ENCODE data around the gene OR51G1.
"Not testable (repeated sequence)": the region's sequence is repeated elsewhere in the genome, so short reads cannot be mapped to it uniquely, and the experiment has no call there.

Gene OR51G1

DNA sequence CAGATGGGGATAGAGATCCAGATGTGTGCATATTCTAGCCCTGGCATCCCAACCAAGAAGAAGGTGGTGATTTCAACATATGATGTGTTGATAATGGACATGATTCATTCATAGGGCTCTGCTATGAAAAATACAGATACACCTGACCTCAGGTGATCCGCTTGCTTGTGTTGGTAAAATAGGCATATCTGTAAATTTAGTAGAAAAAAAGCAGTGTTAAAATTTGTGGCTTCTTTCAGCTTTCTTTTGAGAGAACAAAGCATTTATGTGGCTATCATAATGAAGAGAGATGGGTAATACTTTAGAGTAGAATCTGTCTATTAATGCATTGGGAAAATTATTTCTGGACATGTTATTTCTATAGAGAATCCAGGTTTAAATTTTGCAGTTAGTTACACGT is 31.5 kb upstream of the OR51G1 start, which contains the start of gene OR51A2:
Gene OR51A2, minus strand, starts transcription at position 101 of the 400 bp plus-strand sequence. Its CDS starts 0 bp downstream, at position 101.
- not testable (repeated sequence) for H2BK12ac ChIP-seq (ENCODE audit: low read length); H3K79me2 ChIP-seq (ENCODE audit: control insufficient read depth, insufficient read depth, low read length, poor library complexity); H3K79me1 ChIP-seq (ENCODE audit: low read length); H2BK5ac ChIP-seq (ENCODE audit: low read depth, low read length, poor library complexity); H3K18ac ChIP-seq (ENCODE audit: low read length); H4K91ac ChIP-seq (ENCODE audit: low read depth, low read length); DNase-seq; H2BK120ac ChIP-seq (ENCODE audit: insufficient read depth, low read length, poor library complexity); H3K4me3 ChIP-seq (ENCODE audit: low read depth, low read length); H3K36me3 ChIP-seq (ENCODE audit: control insufficient read depth in 1 of 2, insufficient read depth in 2 of 2, low read length in 2 of 2); H3K9ac ChIP-seq (ENCODE audit: low read length); H3K27me3 ChIP-seq (ENCODE audit: insufficient read depth, low read length); H4K8ac ChIP-seq (ENCODE audit: low read depth, low read length); H3K14ac ChIP-seq (ENCODE audit: low read length); H3K4me1 ChIP-seq (ENCODE audit: control insufficient read depth in 1 of 2, insufficient read depth in 2 of 2, low read length in 2 of 2); H4K12ac ChIP-seq (ENCODE audit: low read depth, low read length); H2AK5ac ChIP-seq (ENCODE audit: low read length); H3K27ac ChIP-seq (ENCODE audit: low read depth, low read length); H3K9me3 ChIP-seq (ENCODE audit: insufficient read depth, low read depth, low read length); H3K4me2 ChIP-seq (ENCODE audit: low read length); H3K4ac ChIP-seq (ENCODE audit: low read depth, low read length); H3K23ac ChIP-seq (ENCODE audit: low read length); H2AFZ ChIP-seq (ENCODE audit: insufficient read depth, low read length, poor library complexity)
- WGBS (ENCODE audit: extremely low coverage, insufficient coverage, insufficient read length): no CpG with 5 or more reads among the region's 2 CpGs

DNA sequence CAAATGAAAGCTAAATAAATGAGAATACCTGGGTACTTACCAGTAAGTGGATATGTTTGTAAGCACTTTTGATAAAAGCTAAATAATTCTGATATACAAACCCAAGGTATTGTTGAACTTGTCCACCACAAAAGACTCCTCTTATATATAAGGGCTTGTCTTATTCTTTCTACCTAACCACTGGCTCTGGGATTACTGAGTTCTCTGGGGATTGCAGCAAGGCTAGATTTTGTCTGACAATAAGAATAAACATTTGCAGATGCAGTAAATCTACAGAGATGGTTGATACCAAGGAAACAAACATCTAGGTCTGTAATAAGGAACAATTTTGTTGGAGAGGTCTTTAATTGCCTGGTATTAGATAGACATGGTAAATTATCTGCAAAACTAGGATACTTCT is 23.4 kb upstream of the OR51G1 start, which contains the start of gene OR51A4:
Gene OR51A4, minus strand, starts transcription at position 101 of the 400 bp plus-strand sequence. CDS start 505 bp downstream, outside the sequence.
- H2BK12ac ChIP-seq (ENCODE audit: low read length): no peak within 1 kb of the TSS
- H3K4me3 ChIP-seq (ENCODE audit: low read depth, low read length): no peak within 1 kb of the TSS
- no peaks in the 10 kb centered on the region for H3K79me2 ChIP-seq (ENCODE audit: control insufficient read depth, insufficient read depth, low read length, poor library complexity)
- no peaks in the 10 kb centered on the region for H3K36me3 ChIP-seq (ENCODE audit: control insufficient read depth in 1 of 2, insufficient read depth in 2 of 2, low read length in 2 of 2)
- no peaks in the 10 kb centered on the region for H3K27me3 ChIP-seq (ENCODE audit: insufficient read depth, low read length)
- H3K79me1 ChIP-seq (ENCODE audit: low read length): no peaks in the 10 kb centered on the region
- no peak within 1 kb of the TSS for H3K18ac ChIP-seq (ENCODE audit: low read length)
- no peak within 1 kb of the TSS for H2BK5ac ChIP-seq (ENCODE audit: low read depth, low read length, poor library complexity)
- no peak within 1 kb of the TSS for H2AFZ ChIP-seq (ENCODE audit: insufficient read depth, low read length, poor library complexity)
- no peak within 1 kb of the TSS for H3K4ac ChIP-seq (ENCODE audit: low read depth, low read length)
- H3K23ac ChIP-seq (ENCODE audit: low read length): no peak within 1 kb of the TSS
- H3K9me3 ChIP-seq (ENCODE audit: insufficient read depth, low read depth, low read length): no peaks in the 10 kb centered on the region
- no peak within 1 kb of the TSS for H4K8ac ChIP-seq (ENCODE audit: low read depth, low read length)
- no peak within 1 kb of the TSS for H2AK5ac ChIP-seq (ENCODE audit: low read length)
- DNase-seq: no peak
- H3K4me2 ChIP-seq (ENCODE audit: low read length): no peak within 1 kb of the TSS
- H3K9ac ChIP-seq (ENCODE audit: low read length): no peak within 1 kb of the TSS
- H4K91ac ChIP-seq (ENCODE audit: low read depth, low read length): no peak within 1 kb of the TSS
- H4K12ac ChIP-seq (ENCODE audit: low read depth, low read length): no peak within 1 kb of the TSS
- H3K14ac ChIP-seq (ENCODE audit: low read length): no peak within 1 kb of the TSS
- no peak within 1 kb of the TSS for H2BK120ac ChIP-seq (ENCODE audit: insufficient read depth, low read length, poor library complexity)
- H3K4me1 ChIP-seq (ENCODE audit: control insufficient read depth in 1 of 2, insufficient read depth in 2 of 2, low read length in 2 of 2): no peaks in the 10 kb centered on the region
- no peak within 1 kb of the TSS for H3K27ac ChIP-seq (ENCODE audit: low read depth, low read length)

GRCh38 chr11:4936745-4937144 is 12.6 kb upstream of the OR51G1 start:
- no peaks in the 10 kb centered on the region for H3K79me1 ChIP-seq (ENCODE audit: low read length)
- H3K79me2 ChIP-seq (ENCODE audit: control insufficient read depth, insufficient read depth, low read length, poor library complexity): no peaks in the 10 kb centered on the region
- H3K4ac ChIP-seq (ENCODE audit: low read depth, low read length): no peak overlapping the region
- H3K27me3 ChIP-seq (ENCODE audit: insufficient read depth, low read length): no peaks in the 10 kb centered on the region
- H3K14ac ChIP-seq (ENCODE audit: low read length): no peak overlapping the region
- no peak overlapping the region for H3K18ac ChIP-seq (ENCODE audit: low read length)
- no peak overlapping the region for H2AFZ ChIP-seq (ENCODE audit: insufficient read depth, low read length, poor library complexity)
- H3K4me2 ChIP-seq (ENCODE audit: low read length): no peak overlapping the region
- H2BK12ac ChIP-seq (ENCODE audit: low read length): no peak overlapping the region
- no CpG with 5 or more reads among the region's 3 CpGs for WGBS (ENCODE audit: extremely low coverage, insufficient coverage, insufficient read length)
- no peak overlapping the region for H4K12ac ChIP-seq (ENCODE audit: low read depth, low read length)
- no peak overlapping the region for H3K27ac ChIP-seq (ENCODE audit: low read depth, low read length)
- H3K23ac ChIP-seq (ENCODE audit: low read length): no peak overlapping the region
- no peak overlapping the region for H4K91ac ChIP-seq (ENCODE audit: low read depth, low read length)
- no peak overlapping the region for H3K9ac ChIP-seq (ENCODE audit: low read length)
- no peak overlapping the region for H2BK120ac ChIP-seq (ENCODE audit: insufficient read depth, low read length, poor library complexity)
- H3K4me3 ChIP-seq (ENCODE audit: low read depth, low read length): no peak overlapping the region
- H2BK5ac ChIP-seq (ENCODE audit: low read depth, low read length, poor library complexity): no peak overlapping the region
- no peak for DNase-seq
- no peak overlapping the region for H4K8ac ChIP-seq (ENCODE audit: low read depth, low read length)
- no peak overlapping the region for H2AK5ac ChIP-seq (ENCODE audit: low read length)
- no peaks in the 10 kb centered on the region for H3K4me1 ChIP-seq (ENCODE audit: control insufficient read depth in 1 of 2, insufficient read depth in 2 of 2, low read length in 2 of 2)
- H3K36me3 ChIP-seq (ENCODE audit: control insufficient read depth in 1 of 2, insufficient read depth in 2 of 2, low read length in 2 of 2): no peaks in the 10 kb centered on the region
- no peaks in the 10 kb centered on the region for H3K9me3 ChIP-seq (ENCODE audit: insufficient read depth, low read depth, low read length)

DNA sequence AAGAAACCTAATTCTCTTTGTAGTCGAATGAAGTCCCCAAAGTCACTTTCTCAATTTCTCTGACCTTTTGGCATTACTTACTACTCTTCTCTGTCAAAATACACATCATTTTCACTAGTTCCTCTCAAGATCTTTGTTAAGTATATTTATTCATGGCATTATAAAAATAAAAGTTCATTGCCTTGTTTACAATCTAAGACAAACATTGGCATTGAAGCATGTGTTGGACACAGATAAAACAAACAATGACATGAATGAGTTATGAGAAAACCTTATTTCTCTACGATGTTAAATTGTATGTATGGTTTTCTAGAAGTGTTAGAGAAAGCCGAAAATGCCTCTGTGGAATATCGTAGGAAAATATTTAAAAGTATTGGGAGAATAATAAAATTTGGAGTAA is 8.6 kb upstream of the OR51G1 start:
- H3K36me3 ChIP-seq (ENCODE audit: control insufficient read depth in 1 of 2, insufficient read depth in 2 of 2, low read length in 2 of 2): no peaks in the 10 kb centered on the region
- H3K79me1 ChIP-seq (ENCODE audit: low read length): no peaks in the 10 kb centered on the region
- no peak overlapping the region for H3K18ac ChIP-seq (ENCODE audit: low read length)
- no peak overlapping the region for H2AK5ac ChIP-seq (ENCODE audit: low read length)
- H2BK120ac ChIP-seq (ENCODE audit: insufficient read depth, low read length, poor library complexity): no peak overlapping the region
- no peak overlapping the region for H3K9ac ChIP-seq (ENCODE audit: low read length)
- 100% methylated on average over 2 of the region's 4 CpGs for WGBS (ENCODE audit: extremely low coverage, insufficient coverage, insufficient read length)
- H3K23ac ChIP-seq (ENCODE audit: low read length): no peak overlapping the region
- no peak overlapping the region for H3K27ac ChIP-seq (ENCODE audit: low read depth, low read length)
- no peaks in the 10 kb centered on the region for H3K27me3 ChIP-seq (ENCODE audit: insufficient read depth, low read length)
- H3K4ac ChIP-seq (ENCODE audit: low read depth, low read length): no peak overlapping the region
- no peak overlapping the region for H2BK12ac ChIP-seq (ENCODE audit: low read length)
- no peak overlapping the region for H3K4me3 ChIP-seq (ENCODE audit: low read depth, low read length)
- H3K79me2 ChIP-seq (ENCODE audit: control insufficient read depth, insufficient read depth, low read length, poor library complexity): no peaks in the 10 kb centered on the region
- no peak for DNase-seq
- H3K4me1 ChIP-seq (ENCODE audit: control insufficient read depth in 1 of 2, insufficient read depth in 2 of 2, low read length in 2 of 2): no peaks in the 10 kb centered on the region
- no peak overlapping the region for H2BK5ac ChIP-seq (ENCODE audit: low read depth, low read length, poor library complexity)
- no peak overlapping the region for H4K8ac ChIP-seq (ENCODE audit: low read depth, low read length)
- no peak overlapping the region for H2AFZ ChIP-seq (ENCODE audit: insufficient read depth, low read length, poor library complexity)
- no peak overlapping the region for H3K4me2 ChIP-seq (ENCODE audit: low read length)
- no peak overlapping the region for H4K91ac ChIP-seq (ENCODE audit: low read depth, low read length)
- H4K12ac ChIP-seq (ENCODE audit: low read depth, low read length): no peak overlapping the region
- no peak overlapping the region for H3K14ac ChIP-seq (ENCODE audit: low read length)
- H3K9me3 ChIP-seq (ENCODE audit: insufficient read depth, low read depth, low read length): no peaks in the 10 kb centered on the region

Data from trophoblast cell (in vitro differentiated cells and primary cell).